Measurements from ENCODE around the gene CD22. TPM values are rescaled to one million over a fixed set of nuclear protein-coding genes. Genes with fewer than 3 reads are reported as not detected.
"Not testable (repeated sequence)": the region's sequence is repeated elsewhere in the genome, so short reads cannot be mapped to it uniquely, and the experiment has no call there.

CD22 gene
- total and polyA plus RNA-seq, 10 of the 15 experiments (the other 5 are each of a cell fraction or from before 2014, with no cell fraction given), result 23.0 to 344 (median 181) TPM

DNA sequence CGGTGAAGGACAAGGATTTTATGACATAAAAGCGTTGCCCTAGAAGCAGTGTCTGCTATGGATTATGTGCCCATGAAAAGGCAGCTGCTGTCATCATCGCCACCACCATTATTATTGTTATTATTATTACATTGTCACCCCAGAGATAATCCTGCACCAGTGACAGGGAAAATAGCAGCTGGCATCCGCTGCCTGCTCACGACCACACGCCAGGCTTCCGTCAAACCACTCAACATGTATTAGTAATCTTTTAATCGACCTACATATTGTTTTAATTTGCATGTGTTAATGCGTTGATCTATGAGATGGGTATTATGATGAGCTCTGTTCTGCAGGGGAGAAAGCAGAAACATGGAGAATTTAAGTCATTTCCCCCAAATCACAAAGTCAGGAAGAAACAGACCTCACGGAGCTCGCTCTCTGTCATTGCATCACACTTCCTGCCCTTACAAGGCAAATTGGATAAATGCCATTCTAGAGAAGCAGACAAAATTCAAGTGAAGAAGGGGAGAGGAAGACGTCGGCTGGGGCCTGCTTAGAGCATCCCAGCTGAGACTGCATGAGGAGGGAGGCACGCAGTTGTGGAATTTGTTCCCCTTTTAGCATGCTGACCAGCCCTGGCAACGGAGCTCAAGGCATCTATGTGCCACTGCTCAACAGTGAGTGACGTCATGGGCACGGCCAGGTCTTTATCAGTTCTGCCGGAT lies 29.0 kb downstream of the CD22 start, which contains the start of gene FFAR3:
Gene FFAR3, plus strand, starts transcription at position 594 of the 707 bp plus-strand sequence. CDS start 431 bp downstream, outside the sequence.
- in situ Hi-C loops (cut with MboI) (no loop called here), intact Hi-C loops (cut with micrococcal nuclease; ENCODE audit: unreplicated experiment) (no loop called here)
- RAD21 ChIA-PET (ENCODE audit: unreplicated experiment), result interaction anchor here (6.7 to 6.8 kb wide), 2 partner anchors 103 to 111 kb away, joined by 109 to 143 read pairs; no protein-coding TSS in a partner anchor
- CTCF ChIA-PET, result interaction anchor here (1.1 to 6.7 kb wide), 4 partner anchors 8 to 136 kb away, joined by 3 to 168 read pairs (median 58); no protein-coding TSS in a partner anchor
- POLR2A ChIA-PET, result interaction anchor here (1.1 to 1.5 kb wide), 2 partner anchors 18 to 44 kb away, joined by 3 to 4 read pairs; no protein-coding TSS in a partner anchor
- peaks cover 21% of the 10 kb centered on the region for H3K4me1 ChIP-seq (ENCODE audit: control insufficient read depth, insufficient read depth, low read length)
- no peaks in the 10 kb centered on the region for H3K9me3 ChIP-seq (replicated peaks; ENCODE audit: control insufficient read depth, insufficient read depth, low read length)
- DNase-seq (ENCODE audit: low read depth, low spot score) (no peak), ATAC-seq (no peak), FAIRE-seq (no peak)
- H3K27ac ChIP-seq (ENCODE audit: control insufficient read depth, insufficient read depth), result no peak within 1 kb of the TSS
- WGBS (ENCODE audit: insufficient coverage, insufficient replicate concordance, low lambda C conversion rate, missing lambda C conversion rate), result 44% methylated on average over 18 of the region's 18 CpGs
- TF ChIP-seq, protein P1, sequence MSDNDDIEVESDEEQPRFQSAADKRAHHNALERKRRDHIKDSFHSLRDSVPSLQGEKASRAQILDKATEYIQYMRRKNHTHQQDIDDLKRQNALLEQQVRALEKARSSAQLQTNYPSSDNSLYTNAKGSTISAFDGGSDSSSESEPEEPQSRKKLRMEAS (IDR thresholded peaks at IDR 0.05; ENCODE audit: low read depth, low read length), result no peak
- TF ChIP-seq, protein P2, sequence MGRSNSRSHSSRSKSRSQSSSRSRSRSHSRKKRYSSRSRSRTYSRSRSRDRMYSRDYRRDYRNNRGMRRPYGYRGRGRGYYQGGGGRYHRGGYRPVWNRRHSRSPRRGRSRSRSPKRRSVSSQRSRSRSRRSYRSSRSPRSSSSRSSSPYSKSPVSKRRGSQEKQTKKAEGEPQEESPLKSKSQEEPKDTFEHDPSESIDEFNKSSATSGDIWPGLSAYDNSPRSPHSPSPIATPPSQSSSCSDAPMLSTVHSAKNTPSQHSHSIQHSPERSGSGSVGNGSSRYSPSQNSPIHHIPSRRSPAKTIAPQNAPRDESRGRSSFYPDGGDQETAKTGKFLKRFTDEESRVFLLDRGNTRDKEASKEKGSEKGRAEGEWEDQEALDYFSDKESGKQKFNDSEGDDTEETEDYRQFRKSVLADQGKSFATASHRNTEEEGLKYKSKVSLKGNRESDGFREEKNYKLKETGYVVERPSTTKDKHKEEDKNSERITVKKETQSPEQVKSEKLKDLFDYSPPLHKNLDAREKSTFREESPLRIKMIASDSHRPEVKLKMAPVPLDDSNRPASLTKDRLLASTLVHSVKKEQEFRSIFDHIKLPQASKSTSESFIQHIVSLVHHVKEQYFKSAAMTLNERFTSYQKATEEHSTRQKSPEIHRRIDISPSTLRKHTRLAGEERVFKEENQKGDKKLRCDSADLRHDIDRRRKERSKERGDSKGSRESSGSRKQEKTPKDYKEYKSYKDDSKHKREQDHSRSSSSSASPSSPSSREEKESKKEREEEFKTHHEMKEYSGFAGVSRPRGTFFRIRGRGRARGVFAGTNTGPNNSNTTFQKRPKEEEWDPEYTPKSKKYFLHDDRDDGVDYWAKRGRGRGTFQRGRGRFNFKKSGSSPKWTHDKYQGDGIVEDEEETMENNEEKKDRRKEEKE (IDR thresholded peaks at IDR 0.05), result no peak
- TF ChIP-seq BRCA1 (IDR thresholded peaks at IDR 0.05; ENCODE audit: low read depth, low read length), result no peak
- TF ChIP-seq, protein P3, sequence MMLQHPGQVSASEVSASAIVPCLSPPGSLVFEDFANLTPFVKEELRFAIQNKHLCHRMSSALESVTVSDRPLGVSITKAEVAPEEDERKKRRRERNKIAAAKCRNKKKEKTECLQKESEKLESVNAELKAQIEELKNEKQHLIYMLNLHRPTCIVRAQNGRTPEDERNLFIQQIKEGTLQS (IDR thresholded peaks at IDR 0.05; ENCODE audit: borderline replicate concordance, extremely low read depth, low read depth, low read length), result no peak
- no peak within 1 kb of the TSS for H3K4me3 ChIP-seq
- no peak within 1 kb of the TSS for H2AFZ ChIP-seq (ENCODE audit: control insufficient read depth, low read depth, low read length)
- no TSS peak for BruUV-seq (replicated peaks)
- SMC1A ChIA-PET (ENCODE audit: uncharacterized antibody, unreplicated experiment), result interaction anchor here (0.8 to 7.1 kb wide), 7 partner anchors 19 to 150 kb away, joined by 3 to 123 read pairs (median 17); no protein-coding TSS in a partner anchor
- no peak within 1 kb of the TSS for H3K4me2 ChIP-seq (ENCODE audit: control insufficient read depth, insufficient read depth)
- H3K27me3 ChIP-seq (replicated peaks in 1 of 2; ENCODE audit: control insufficient read depth in 2 of 2, insufficient read depth in 2 of 2, low read length in 1 of 2), result 0 out of 4 replicates have a peak, but pooled peaks cover 0 to 2% of the 10 kb centered on the region in 2 experiments
- no peak within 1 kb of the TSS for H3K9ac ChIP-seq (ENCODE audit: control insufficient read depth, insufficient read depth, low read length)
- no peaks in the 10 kb centered on the region for H3K79me2 ChIP-seq (ENCODE audit: control insufficient read depth, insufficient read depth, low read length)
- H3K36me3 ChIP-seq (ENCODE audit: control insufficient read depth in 2 of 2, insufficient read depth in 2 of 2, low read length in 1 of 2), result no peaks in the 10 kb centered on the region
- no peaks in the 10 kb centered on the region for H4K20me1 ChIP-seq (ENCODE audit: control insufficient read depth, insufficient read depth)

DNA sequence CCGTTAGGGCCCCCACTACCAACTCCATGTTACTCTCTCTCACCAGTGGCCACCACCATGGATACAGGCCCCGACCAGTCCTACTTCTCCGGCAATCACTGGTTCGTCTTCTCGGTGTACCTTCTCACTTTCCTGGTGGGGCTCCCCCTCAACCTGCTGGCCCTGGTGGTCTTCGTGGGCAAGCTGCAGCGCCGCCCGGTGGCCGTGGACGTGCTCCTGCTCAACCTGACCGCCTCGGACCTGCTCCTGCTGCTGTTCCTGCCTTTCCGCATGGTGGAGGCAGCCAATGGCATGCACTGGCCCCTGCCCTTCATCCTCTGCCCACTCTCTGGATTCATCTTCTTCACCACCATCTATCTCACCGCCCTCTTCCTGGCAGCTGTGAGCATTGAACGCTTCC lies 29.8 kb downstream of the CD22 start:
- in situ Hi-C loops (cut with MboI); H3K9ac ChIP-seq (ENCODE audit: control insufficient read depth, insufficient read depth, low read length); H3K4me2 ChIP-seq (ENCODE audit: control insufficient read depth, insufficient read depth); H2AFZ ChIP-seq (ENCODE audit: control insufficient read depth, low read depth, low read length); H3K79me2 ChIP-seq (ENCODE audit: control insufficient read depth, insufficient read depth, low read length); DNase-seq (ENCODE audit: low read depth, low spot score); ATAC-seq; H3K27ac ChIP-seq (ENCODE audit: control insufficient read depth, insufficient read depth); H3K36me3 ChIP-seq (ENCODE audit: control insufficient read depth in 2 of 2, insufficient read depth in 2 of 2, low read length in 1 of 2); FAIRE-seq; H3K4me3 ChIP-seq; intact Hi-C loops (cut with micrococcal nuclease; ENCODE audit: unreplicated experiment); H3K27me3 ChIP-seq (replicated peaks in 1 of 2; ENCODE audit: control insufficient read depth in 2 of 2, insufficient read depth in 2 of 2, low read length in 1 of 2); H4K20me1 ChIP-seq (ENCODE audit: control insufficient read depth, insufficient read depth); CTCF ChIA-PET; H3K9me3 ChIP-seq (replicated peaks; ENCODE audit: control insufficient read depth, insufficient read depth, low read length); BruUV-seq (replicated peaks); POLR2A ChIA-PET: not testable (repeated sequence)
- ChIA-PET SMC1A (ENCODE audit: uncharacterized antibody, unreplicated experiment) (interaction anchor here (1.4 to 7.1 kb wide), 3 partner anchors 103 to 150 kb away, joined by 3 to 123 read pairs (median 17); no protein-coding TSS in a partner anchor), RAD21 (ENCODE audit: unreplicated experiment) (interaction anchor here (6.7 kb wide), 1 partner anchor 110 kb away, joined by 143 read pairs; no protein-coding TSS in a partner anchor)
- WGBS (ENCODE audit: insufficient coverage, insufficient replicate concordance, low lambda C conversion rate, missing lambda C conversion rate), result 37% methylated on average over 10 of the region's 16 CpGs
- H3K4me1 ChIP-seq (ENCODE audit: control insufficient read depth, insufficient read depth, low read length), result peaks cover 21% of the 10 kb centered on the region
